SU-DHL-6 (cell line): ENCODE results near the gene EPHB2.

Experiments
- CTCF ChIP-seq: fragments of 200-600 bp; sonication (generic); IDR thresholded peaks from one replicate; pipeline ENCODE4 v1.5.1; 2017; ENCODE audit warnings: antibody characterized with exemption, mild to moderate bottlenecking, low read length, moderate library complexity; ENCODE audit not compliant: insufficient read depth, poor library complexity, severe bottlenecking
- EZH2phosphoT487 ChIP-seq: fragments of 200-600 bp; sonication (generic), shearing (Covaris generic); conservative IDR thresholded peaks from 2 replicates; pipeline ENCODE4 v1.6.1; 2018; ENCODE audit warnings: mild to moderate bottlenecking, antibody characterized with exemption, low read length, moderate library complexity, mixed read lengths

- no peak for TF ChIP-seq CTCF
- no peak for TF ChIP-seq EZH2phosphoT487
Measured at GRCh38 chr1:22755641-22756040, 45.0 kb downstream of the EPHB2 start.
